T-helper 17 cell (primary cell): ENCODE results near the gene SDK1. TPM values are rescaled to one million over a fixed set of nuclear protein-coding genes. Genes with fewer than 3 reads are reported as not detected.

Experiments used
- ATAC-seq: fragments of 150-1000 bp; cut with Tn5 transposase; 2 replicates; pipeline ENCODE4 v1.10.0; 2021; ENCODE audit warnings: mild to moderate bottlenecking, moderate library complexity
- DNase-seq, 3 donors: peaks; one replicate each; pipeline versions ENCODE4 v3.0.0 to v3.0.0-alpha.2; 2020 to 2021
- H3K9me3 ChIP-seq: one replicate; pipeline ENCODE4 v1.7.0; 2013; ENCODE audit warnings: low read length, mild to moderate bottlenecking; ENCODE audit not compliant: control insufficient read depth, poor library complexity, severe bottlenecking
- H3K27ac Mint-ChIP-seq: one replicate; pipeline ENCODE4 v1.8.0; 2022; ENCODE audit warnings: mild to moderate bottlenecking, moderate library complexity, mixed read lengths
- H3K27me3 Mint-ChIP-seq: one replicate; pipeline ENCODE4 v1.8.0; 2022; ENCODE audit warnings: mixed read lengths
- H3K36me3 Mint-ChIP-seq: one replicate; pipeline ENCODE4 v1.8.0; 2022; ENCODE audit warnings: low read depth, mixed read lengths
- H3K4me1 Mint-ChIP-seq: one replicate; pipeline ENCODE4 v1.8.0; 2022; ENCODE audit warnings: mild to moderate bottlenecking, mixed read lengths
- H3K4me3 Mint-ChIP-seq: one replicate; pipeline ENCODE4 v1.8.0; 2022; ENCODE audit warnings: mild to moderate bottlenecking, moderate library complexity, mixed read lengths
- total RNA-seq, 4 donors: library from RNA in 2 of 4; stranded (reverse) in 2 of 4; gene quantifications; one replicate each; pipeline ENCODE4 v1.2.3 and lab custom pipeline; 2022 to 2026

The SDK1 gene
- total RNA-seq, 2 donors from 2014 or later = 0.12 to 0.13 TPM

DNA sequence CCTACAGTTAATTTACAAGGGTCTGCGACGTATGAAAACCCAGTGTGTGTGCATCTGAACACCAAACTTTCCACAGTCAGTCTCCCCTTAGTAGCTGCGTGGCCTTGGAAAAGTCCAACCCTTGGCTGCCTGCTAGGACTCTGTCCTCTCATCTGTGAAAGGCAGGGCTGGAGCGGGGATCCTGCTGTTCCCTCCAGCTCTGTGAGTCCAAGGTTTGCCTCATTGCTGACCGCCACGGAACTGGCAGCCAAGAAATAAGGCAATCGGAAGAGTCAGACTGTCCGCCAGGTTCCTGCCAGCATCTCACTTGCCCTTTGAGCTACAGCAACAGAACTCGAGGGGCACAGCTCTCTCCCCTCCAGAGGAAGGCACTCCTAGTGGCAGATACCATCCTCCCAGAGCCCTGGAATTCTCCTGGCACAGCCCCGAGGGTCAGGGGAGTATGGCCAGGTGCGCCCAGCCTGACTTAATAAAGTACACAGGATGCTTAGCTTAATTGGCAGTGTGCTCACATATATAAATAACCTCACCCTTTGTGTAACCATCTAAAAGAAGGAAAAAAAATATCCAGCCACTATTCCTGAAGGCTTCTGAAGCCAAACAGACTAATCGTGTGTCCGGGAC is 851.0 kb downstream of the SDK1 start:
- H3K27ac Mint-ChIP-seq = no peak overlapping the region
- peaks cover 3% of the 10 kb centered on the region for H3K36me3 Mint-ChIP-seq
- no peaks in the 10 kb centered on the region for H3K4me1 Mint-ChIP-seq
- no peak for ATAC-seq
- H3K27me3 Mint-ChIP-seq = peaks cover 35% of the 10 kb centered on the region
- DNase-seq = no peak
- H3K9me3 ChIP-seq = no peaks in the 10 kb centered on the region
- no peak overlapping the region for H3K4me3 Mint-ChIP-seq

DNA sequence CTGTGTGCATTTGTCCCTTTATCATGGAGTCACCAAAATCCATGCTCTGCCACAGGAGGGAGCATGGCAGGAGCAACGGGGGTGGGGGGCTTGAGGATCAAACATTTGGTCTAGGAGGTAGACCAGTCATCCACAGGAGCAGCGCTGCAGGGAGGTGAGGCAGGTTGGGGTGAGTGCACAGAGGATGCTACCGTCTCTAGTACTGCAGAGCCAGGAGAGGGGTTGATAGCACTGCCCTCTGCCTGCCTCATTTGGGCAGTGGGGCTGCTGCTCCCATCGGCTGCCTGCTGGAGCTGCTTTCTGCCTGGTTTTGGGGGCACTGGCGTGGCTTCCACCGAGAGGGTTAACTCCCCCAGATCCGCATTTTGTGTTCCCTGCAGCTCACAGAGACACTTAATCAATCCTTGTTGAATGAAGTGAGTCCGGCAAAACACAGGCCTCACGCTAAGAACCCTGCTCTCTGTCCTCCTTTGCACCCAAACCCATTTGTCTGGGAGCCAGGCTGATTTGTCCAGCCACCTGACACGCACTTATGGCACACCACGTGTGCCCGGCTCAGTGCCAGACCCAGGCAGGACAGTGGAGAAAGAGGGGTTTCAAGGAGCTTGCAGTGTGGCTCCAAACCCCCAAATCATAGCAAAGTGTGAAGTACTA is 854.0 kb downstream of the SDK1 start:
- Mint-ChIP-seq H3K27me3 (peaks cover 23% of the 10 kb centered on the region), H3K4me1 (no peaks in the 10 kb centered on the region), H3K36me3 (peaks cover 3% of the 10 kb centered on the region), H3K27ac (no peak overlapping the region), H3K4me3 (no peak overlapping the region)
- ATAC-seq = no peak
- no peaks in the 10 kb centered on the region for H3K9me3 ChIP-seq
- DNase-seq = no peak

DNA sequence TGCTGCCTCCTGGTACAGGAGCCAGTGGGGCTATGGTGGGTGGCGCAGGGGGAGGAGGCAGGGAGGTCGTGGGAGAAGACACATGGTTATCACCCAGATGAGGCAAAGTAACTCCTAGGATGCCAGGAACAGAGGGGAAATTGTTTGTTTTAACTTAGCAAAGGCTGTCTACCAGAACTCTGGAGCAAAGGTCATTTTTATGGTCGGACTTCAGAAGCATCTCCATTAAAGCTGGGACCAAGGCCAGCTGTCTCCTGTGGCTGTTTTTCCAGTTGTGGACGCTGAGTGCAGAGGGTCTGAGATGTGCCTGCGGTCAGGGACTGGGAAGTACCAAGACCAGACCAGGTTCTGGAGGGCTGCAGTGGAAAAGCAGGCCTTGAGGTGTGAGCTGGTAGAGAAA is 855.1 kb downstream of the SDK1 start:
- Mint-ChIP-seq H3K4me1 (no peaks in the 10 kb centered on the region), H3K36me3 (peaks cover 3% of the 10 kb centered on the region), H3K27me3 (peaks cover 29% of the 10 kb centered on the region), H3K27ac (no peak overlapping the region), H3K4me3 (no peak overlapping the region)
- DNase-seq (no peak), ATAC-seq (no peak)
- H3K9me3 ChIP-seq = no peaks in the 10 kb centered on the region

DNA sequence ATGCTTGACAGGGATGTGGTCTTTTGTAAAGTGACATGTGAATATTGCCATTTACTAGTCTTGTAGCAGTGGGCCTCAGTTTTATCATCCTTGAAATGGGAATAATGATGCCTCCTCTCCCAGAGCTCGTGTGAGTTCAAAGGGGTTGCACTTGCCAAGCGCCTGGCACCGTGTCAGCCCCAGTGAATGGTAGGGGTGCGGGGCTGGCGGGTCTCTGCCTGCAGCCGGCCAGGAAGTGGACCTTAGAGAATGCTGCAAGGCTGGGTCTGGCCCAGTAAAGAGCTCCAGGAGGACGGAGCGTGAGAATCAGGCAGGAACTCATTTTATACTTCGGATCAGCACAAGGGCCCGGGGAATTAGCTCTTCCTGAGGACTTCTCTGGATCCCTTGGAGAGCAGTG is 856.6 kb downstream of the SDK1 start:
- no peak for ATAC-seq
- no peak overlapping the region for H3K4me3 Mint-ChIP-seq
- no peak overlapping the region for H3K27ac Mint-ChIP-seq
- peaks cover 29% of the 10 kb centered on the region for H3K27me3 Mint-ChIP-seq
- no peak for DNase-seq
- no peaks in the 10 kb centered on the region for H3K9me3 ChIP-seq
- no peaks in the 10 kb centered on the region for H3K4me1 Mint-ChIP-seq
- H3K36me3 Mint-ChIP-seq = peaks cover 3% of the 10 kb centered on the region

DNA sequence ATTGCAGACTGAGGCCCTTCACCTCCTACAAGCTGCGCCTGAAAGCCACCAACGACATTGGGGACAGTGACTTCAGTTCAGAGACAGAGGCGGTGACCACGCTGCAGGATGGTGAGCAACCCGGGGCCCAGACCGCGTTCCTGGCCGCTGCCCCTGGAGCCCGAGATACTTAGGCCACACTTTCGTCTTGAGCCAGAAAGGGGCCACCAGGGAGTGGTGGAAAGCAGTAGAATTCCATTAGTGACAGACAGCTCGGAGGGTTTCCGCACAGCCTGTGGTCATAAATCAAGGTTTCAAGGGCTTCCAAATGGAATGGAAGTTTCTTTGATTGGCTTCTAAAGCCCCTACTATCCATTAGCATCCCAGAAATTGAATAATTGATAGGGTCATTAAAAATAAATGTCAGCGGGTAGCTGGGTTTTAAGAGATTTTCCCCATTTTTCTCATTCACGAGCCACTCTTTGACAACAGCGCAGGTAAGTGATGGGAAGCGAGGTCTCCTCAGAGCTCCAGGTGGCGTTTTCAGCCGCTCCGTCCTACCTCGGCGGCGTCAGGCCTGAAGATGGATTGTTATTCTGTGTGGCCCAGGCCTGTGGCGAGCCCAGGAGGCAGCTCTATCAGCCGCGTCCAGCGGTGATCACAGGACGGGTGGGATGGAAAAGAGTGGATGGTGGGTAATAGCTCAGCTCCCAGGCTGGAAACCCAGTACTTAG is 857.5 kb downstream of the SDK1 start:
- ATAC-seq (no peak), DNase-seq (no peak)
- no peaks in the 10 kb centered on the region for H3K9me3 ChIP-seq
- Mint-ChIP-seq H3K36me3 (peaks cover 3% of the 10 kb centered on the region), H3K4me1 (no peaks in the 10 kb centered on the region), H3K27me3 (peaks cover 29% of the 10 kb centered on the region), H3K27ac (no peak overlapping the region), H3K4me3 (no peak overlapping the region)

DNA sequence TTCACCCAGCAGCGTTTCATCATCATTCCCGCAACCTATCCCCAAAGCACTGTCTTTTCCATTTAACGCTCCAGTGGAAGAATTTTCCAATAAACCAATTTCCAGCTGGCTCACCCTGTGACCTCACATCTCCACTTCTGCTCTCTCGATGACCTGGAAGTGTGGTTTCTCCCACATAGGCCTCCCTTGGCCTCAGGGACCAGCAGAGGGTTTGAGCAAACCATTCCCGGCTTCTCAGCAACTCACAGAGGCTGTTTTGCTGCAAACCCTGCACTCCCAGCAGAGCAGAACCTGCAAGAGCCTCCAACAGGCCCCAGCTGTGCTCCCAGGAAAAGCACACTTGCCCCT is 858.1 kb downstream of the SDK1 start:
- H3K4me3 Mint-ChIP-seq = no peak overlapping the region
- H3K27ac Mint-ChIP-seq = no peak overlapping the region
- H3K9me3 ChIP-seq = no peaks in the 10 kb centered on the region
- ATAC-seq = no peak
- peaks cover 27% of the 10 kb centered on the region for H3K27me3 Mint-ChIP-seq
- peaks cover 3% of the 10 kb centered on the region for H3K36me3 Mint-ChIP-seq
- H3K4me1 Mint-ChIP-seq = no peaks in the 10 kb centered on the region
- no peak for DNase-seq

DNA sequence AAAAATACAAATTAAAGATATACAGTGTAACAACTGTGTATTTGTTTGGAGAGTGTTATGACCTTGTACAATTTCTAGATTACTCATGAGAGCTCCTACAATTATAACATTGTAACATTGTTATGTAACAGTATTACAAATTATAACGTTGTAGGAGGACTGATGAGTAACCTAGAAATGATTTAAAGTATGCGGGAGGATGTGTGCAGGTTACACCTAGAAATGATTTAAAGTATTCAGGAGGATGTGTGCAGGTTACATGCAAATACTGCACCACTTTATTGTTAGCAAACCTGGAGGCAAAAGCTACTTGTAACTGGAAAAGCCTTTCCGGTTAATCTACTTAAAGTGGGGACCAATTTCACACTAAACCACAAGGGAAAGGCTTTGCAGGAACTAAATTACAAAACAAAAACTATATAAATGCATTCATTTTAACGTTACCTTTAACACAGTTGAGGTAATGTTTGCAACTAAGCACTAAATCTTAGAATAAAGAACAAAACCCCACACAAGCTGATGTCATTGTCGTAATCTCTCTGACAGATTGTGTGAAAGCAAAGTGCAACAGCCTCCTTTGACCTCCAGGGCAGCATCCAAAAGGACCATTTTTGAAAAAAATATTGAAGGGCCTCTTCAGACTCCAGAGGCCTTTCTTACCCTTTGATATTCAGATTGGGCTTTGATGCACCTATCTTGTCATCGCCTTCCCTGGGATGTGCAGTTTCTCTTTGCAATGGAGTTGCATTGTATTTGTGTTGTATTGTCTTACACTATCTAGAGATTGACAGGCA is 858.9 kb downstream of the SDK1 start:
- DNase-seq = no peak
- H3K36me3 Mint-ChIP-seq = peaks cover 3% of the 10 kb centered on the region
- H3K4me1 Mint-ChIP-seq = no peaks in the 10 kb centered on the region
- H3K4me3 Mint-ChIP-seq = no peak overlapping the region
- H3K9me3 ChIP-seq = no peaks in the 10 kb centered on the region
- peaks cover 22% of the 10 kb centered on the region for H3K27me3 Mint-ChIP-seq
- no peak for ATAC-seq
- no peak overlapping the region for H3K27ac Mint-ChIP-seq

DNA sequence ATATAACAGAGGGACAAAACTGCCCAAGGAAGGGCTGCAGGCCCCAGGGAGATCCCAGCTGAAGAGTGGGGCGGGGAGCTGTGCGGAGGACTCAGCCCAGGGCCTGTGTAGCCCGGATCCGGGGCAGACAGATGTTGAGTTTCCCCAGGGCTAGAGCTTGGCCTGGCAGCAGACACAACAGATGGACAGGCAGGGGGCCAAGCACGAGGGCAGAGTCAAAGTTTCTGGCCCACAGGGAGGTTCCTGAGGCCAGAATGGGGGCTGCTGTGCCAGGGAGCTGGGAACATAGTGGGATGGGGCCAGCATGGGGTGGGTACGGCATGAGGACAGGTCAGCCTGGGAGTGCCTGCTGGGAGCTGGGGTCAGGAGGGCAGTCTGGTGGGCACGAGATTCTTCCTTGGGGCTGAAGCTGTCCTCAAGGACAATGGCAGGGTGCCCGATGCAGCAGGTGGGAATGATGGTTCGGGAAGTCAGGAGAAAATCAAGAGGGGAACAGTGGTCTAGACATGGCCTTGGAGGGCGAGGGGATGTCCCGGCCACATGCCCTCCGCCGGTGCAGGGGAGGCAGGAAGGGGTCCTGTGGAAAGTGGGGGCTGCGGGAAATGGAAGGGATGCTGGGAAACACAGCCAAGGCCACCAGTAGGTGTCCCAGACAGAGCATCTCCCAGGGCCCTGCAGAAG is 862.0 kb downstream of the SDK1 start:
- no peak overlapping the region for H3K4me3 Mint-ChIP-seq
- H3K27ac Mint-ChIP-seq = no peak overlapping the region
- DNase-seq (no peak), ATAC-seq (no peak)
- H3K9me3 ChIP-seq = no peaks in the 10 kb centered on the region
- peaks cover 12% of the 10 kb centered on the region for H3K27me3 Mint-ChIP-seq
- H3K4me1 Mint-ChIP-seq = no peaks in the 10 kb centered on the region
- H3K36me3 Mint-ChIP-seq = no peaks in the 10 kb centered on the region

DNA sequence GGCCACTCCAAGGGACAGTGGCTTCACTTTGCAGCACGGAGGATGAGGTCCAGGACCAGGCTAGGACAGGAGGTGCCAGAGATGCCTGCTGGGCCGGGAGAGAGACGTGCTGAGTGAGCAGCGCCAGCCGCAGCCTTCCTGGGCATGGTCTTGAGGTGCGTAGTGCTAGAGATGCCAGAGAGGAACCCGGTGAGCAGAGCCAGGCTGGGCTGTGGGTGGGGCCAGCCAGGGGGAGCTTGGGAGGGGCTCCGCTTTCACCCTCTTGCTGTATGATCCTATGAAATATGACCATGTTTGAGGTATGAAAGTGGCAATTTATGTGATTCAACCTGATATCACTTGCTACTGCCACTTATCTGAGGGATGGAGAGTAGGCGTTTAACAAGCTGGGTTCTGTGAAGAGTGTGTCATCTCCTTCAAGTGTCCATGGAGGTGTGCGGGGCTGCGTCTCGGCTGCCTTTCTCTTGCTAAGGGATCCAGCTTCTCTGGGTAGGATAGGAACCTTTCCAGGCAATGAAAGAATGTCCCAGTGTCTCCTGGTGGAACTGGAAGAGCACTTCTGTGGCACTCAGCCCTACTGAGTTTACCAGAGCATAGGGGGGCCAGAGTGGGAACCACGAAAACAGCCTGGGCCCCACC is 862.6 kb downstream of the SDK1 start:
- no peaks in the 10 kb centered on the region for H3K36me3 Mint-ChIP-seq
- H3K27ac Mint-ChIP-seq = no peak overlapping the region
- H3K9me3 ChIP-seq = no peaks in the 10 kb centered on the region
- peaks cover 16% of the 10 kb centered on the region for H3K27me3 Mint-ChIP-seq
- ATAC-seq (no peak), DNase-seq (no peak)
- H3K4me3 Mint-ChIP-seq = no peak overlapping the region
- no peaks in the 10 kb centered on the region for H3K4me1 Mint-ChIP-seq

DNA sequence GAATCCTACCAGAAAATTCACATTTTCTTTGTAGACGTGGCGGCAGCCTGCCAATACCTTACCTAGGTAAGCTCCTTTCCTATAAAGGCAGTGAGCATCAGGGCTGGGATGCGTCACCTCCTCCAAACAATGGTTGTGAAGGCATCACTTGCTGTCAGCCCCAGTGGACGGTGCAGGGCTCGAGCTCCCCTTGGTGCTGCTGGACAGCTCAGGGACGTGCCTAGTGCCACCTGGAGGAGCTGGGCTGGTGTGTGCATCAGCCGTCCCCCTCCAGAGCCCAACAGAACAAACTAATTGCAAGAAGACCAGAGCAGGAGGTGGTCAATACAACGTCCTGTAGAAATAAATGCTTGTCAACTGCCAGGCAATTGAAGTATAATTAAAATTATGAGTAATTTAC is 863.5 kb downstream of the SDK1 start:
- Mint-ChIP-seq H3K4me3 (no peak overlapping the region), H3K36me3 (no peaks in the 10 kb centered on the region), H3K27me3 (peaks cover 21% of the 10 kb centered on the region), H3K4me1 (no peaks in the 10 kb centered on the region), H3K27ac (no peak overlapping the region)
- DNase-seq (no peak), ATAC-seq (no peak)
- H3K9me3 ChIP-seq = no peaks in the 10 kb centered on the region

DNA sequence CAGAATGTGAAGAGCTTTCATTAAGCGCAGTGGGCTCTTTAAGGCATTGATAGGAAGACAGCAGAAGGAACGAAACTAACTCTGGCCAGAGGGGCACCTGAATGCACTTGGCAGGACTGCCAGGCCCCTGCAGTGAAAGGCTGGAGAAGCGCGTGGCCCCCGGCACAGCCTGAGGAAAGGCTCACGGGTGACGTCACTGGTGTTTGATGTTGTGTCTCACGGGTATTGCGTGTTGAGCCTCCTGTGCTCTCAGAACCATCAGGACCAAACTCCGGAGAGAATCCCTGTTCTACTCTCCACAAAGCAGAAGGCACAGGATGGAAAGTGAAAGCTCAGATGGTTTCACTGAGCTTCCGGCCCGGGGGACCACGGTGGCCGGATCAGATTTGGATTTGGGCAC is 865.3 kb downstream of the SDK1 start:
- DNase-seq (no peak), ATAC-seq (no peak)
- no peaks in the 10 kb centered on the region for H3K36me3 Mint-ChIP-seq
- H3K4me3 Mint-ChIP-seq = no peak overlapping the region
- H3K27me3 Mint-ChIP-seq = peaks cover 25% of the 10 kb centered on the region
- H3K27ac Mint-ChIP-seq = no peak overlapping the region
- no peaks in the 10 kb centered on the region for H3K4me1 Mint-ChIP-seq
- H3K9me3 ChIP-seq = no peaks in the 10 kb centered on the region

DNA sequence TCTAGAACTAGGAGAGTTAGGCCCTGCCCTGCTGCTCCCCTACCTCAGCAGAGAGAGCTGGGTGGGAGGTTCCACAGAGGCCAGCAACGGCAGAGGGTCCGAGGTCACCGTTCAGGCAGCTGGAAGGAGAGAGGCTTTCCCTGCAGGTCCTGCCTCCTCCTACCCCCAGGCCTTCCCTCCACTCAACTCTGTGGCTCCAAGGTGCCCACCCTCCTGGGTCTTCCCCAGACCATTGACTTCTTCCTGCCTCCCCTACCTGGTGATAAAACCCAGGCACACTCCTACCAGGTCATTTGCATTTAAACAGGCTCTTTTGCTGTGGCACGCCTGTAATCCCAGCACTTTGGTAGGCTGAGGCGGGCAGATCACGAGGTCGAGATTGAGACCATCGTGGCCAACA is 865.8 kb downstream of the SDK1 start:
- Mint-ChIP-seq H3K4me3 (no peak overlapping the region), H3K27ac (no peak overlapping the region), H3K36me3 (no peaks in the 10 kb centered on the region), H3K4me1 (no peaks in the 10 kb centered on the region), H3K27me3 (peaks cover 25% of the 10 kb centered on the region)
- DNase-seq = no peak
- H3K9me3 ChIP-seq = no peaks in the 10 kb centered on the region
- no peak for ATAC-seq
